ENCODE results near the gene CD86. TPM values are rescaled to one million over a fixed set of nuclear protein-coding genes. Genes with fewer than 3 reads are reported as not detected.

Gene CD86
- total RNA-seq, 2 donors from 2014 or later = 0.57 to 5.6 TPM

- Histone ChIP-seq H3K9ac (ENCODE audit: low read depth in 2 of 2, low read length in 2 of 2) (no peak overlapping the region), H3K4me3 (no peak overlapping the region), H3K27me3 (no peaks in the 10 kb centered on the region), H3K27ac (no peak overlapping the region), H3K4me1 (no peaks in the 10 kb centered on the region), H3K36me3 (no peaks in the 10 kb centered on the region), H3K9me3 (no peaks in the 10 kb centered on the region)
- DNase-seq = peak; percentile 45
- intact Hi-C loops (cut with DNase I) = no loop called here
- no peak for TF ChIP-seq CTCF (IDR thresholded peaks at IDR 0.05)
Measured at GRCh38 chr3:122013448-122013925, 41.7 kb upstream of the CD86 start.

- intact Hi-C loops (cut with DNase I) = no loop called here
Measured at GRCh38 chr3:122014741-122015140, 40.4 kb upstream of the CD86 start.

GRCh38 chr3:122019493-122019892, 35.7 kb upstream of the CD86 start:
- H3K27me3 ChIP-seq = no peaks in the 10 kb centered on the region
- DNase-seq = no peak
- intact Hi-C loops (cut with DNase I) = no loop called here

More at GRCh38 chr3:122014741-122015140, 40.4 kb upstream of the CD86 start:
- no peaks in the 10 kb centered on the region for H3K27me3 ChIP-seq
- no peaks in the 10 kb centered on the region for H3K4me1 ChIP-seq
- no peaks in the 10 kb centered on the region for H3K36me3 ChIP-seq
- TF ChIP-seq CTCF (IDR thresholded peaks at IDR 0.05) = no peak
- DNase-seq = no peak
- H3K9ac ChIP-seq (ENCODE audit: low read depth in 2 of 2, low read length in 2 of 2) = no peak overlapping the region
- H3K9me3 ChIP-seq = no peaks in the 10 kb centered on the region
- no peak overlapping the region for H3K27ac ChIP-seq
- H3K4me3 ChIP-seq = no peak overlapping the region

GRCh38 chr3:122021037-122021436, 34.1 kb upstream of the CD86 start:
- peak; percentile 35 for DNase-seq
- intact Hi-C loops (cut with DNase I) = no loop called here
- no peak overlapping the region for H3K4me3 ChIP-seq

More at GRCh38 chr3:122019493-122019892, 35.7 kb upstream of the CD86 start:
- Histone ChIP-seq H3K9me3 (no peaks in the 10 kb centered on the region), H3K4me1 (no peaks in the 10 kb centered on the region), H3K4me3 (no peak overlapping the region), H3K27ac (no peak overlapping the region), H3K36me3 (no peaks in the 10 kb centered on the region), H3K9ac (ENCODE audit: low read depth in 2 of 2, low read length in 2 of 2) (no peak overlapping the region)
- no peak for TF ChIP-seq CTCF (IDR thresholded peaks at IDR 0.05)

GRCh38 chr3:122021811-122022401, 33.3 kb upstream of the CD86 start, which contains the start of gene ILDR1:
Gene ILDR1 (minus strand): TSS chr3:122022247. CDS start chr3:122022077, 170 bp downstream.
- no peaks in the 10 kb centered on the region for H3K4me1 ChIP-seq
- H3K9ac ChIP-seq (ENCODE audit: low read depth in 2 of 2, low read length in 2 of 2) = peak within 1 kb of the TSS; percentile 81 to 86
- peak within 1 kb of the TSS; percentile 63 for H3K4me3 ChIP-seq
- DNase-seq = peak; percentile 83
- H3K36me3 ChIP-seq = no peaks in the 10 kb centered on the region
- no peak for TF ChIP-seq CTCF (IDR thresholded peaks at IDR 0.05)
- H3K27me3 ChIP-seq = no peaks in the 10 kb centered on the region
- H3K27ac ChIP-seq = peak within 1 kb of the TSS; percentile 58
- intact Hi-C loops (cut with DNase I) = no loop called here
- H3K9me3 ChIP-seq = no peaks in the 10 kb centered on the region

More at GRCh38 chr3:122021037-122021436, 34.1 kb upstream of the CD86 start:
- no peak for TF ChIP-seq CTCF (IDR thresholded peaks at IDR 0.05)
- Histone ChIP-seq H3K27ac (peak overlapping the region; percentile 58), H3K9me3 (no peaks in the 10 kb centered on the region), H3K4me1 (no peaks in the 10 kb centered on the region), H3K36me3 (no peaks in the 10 kb centered on the region), H3K9ac (ENCODE audit: low read depth in 2 of 2, low read length in 2 of 2) (peak overlapping the region; percentile 81 to 86), H3K27me3 (no peaks in the 10 kb centered on the region)

All from colonic mucosa (tissue), 4 donors.